ENCODE data around the gene SMAD3. TPM values are rescaled to one million over a fixed set of nuclear protein-coding genes. Genes with fewer than 3 reads are reported as not detected.

SMAD3 gene
- total and polyA plus RNA-seq, 2 of the 8 experiments (the other 6 are each of a cell fraction or from before 2014, with no cell fraction given) = 10.1 to 12.4 TPM

- Histone ChIP-seq H3K27ac (ENCODE audit: low read depth, low read length) (no peak overlapping the region), H3K18ac (ENCODE audit: extremely low read depth, low read length) (no peak overlapping the region), H3K79me2 (ENCODE audit: control insufficient read depth in 1 of 2, insufficient read depth in 2 of 2, low read length in 2 of 2) (peaks cover 0 to 16% of the 10 kb centered on the region in 2 experiments; a peak in 1 of 4 replicates), H4K91ac (replicated peaks; ENCODE audit: insufficient read length, low read length) (no peak overlapping the region), H2AFZ (ENCODE audit: low read length) (no peak overlapping the region), H3K9ac (replicated peaks in 1 of 4; ENCODE audit: extremely low read depth in 1 of 4, low read depth in 3 of 4, low read length in 3 of 4) (no peak overlapping the region), H3K23me2 (ENCODE audit: low read depth, low read length) (no peaks in the 10 kb centered on the region), H3K23ac (ENCODE audit: insufficient read length) (no peak overlapping the region), H2BK20ac (ENCODE audit: low read length) (no peak overlapping the region), H4K8ac (ENCODE audit: extremely low read depth, insufficient read depth, low read length) (no peak overlapping the region; the same call in 1 of the 2 replicates), H2AK5ac (ENCODE audit: low read depth, low read length) (no peak overlapping the region), H2BK12ac (ENCODE audit: low read depth, low read length) (no peak overlapping the region), H3K4ac (replicated peaks; ENCODE audit: insufficient read length, low read depth, low read length) (no peak overlapping the region), H2BK15ac (ENCODE audit: low read length) (no peak overlapping the region), H3K4me1 (replicated peaks in 1 of 4; ENCODE audit: control insufficient read depth in 3 of 4, insufficient read depth in 4 of 4, low read length in 3 of 4) (peaks cover 0 to 12% (median 2%) of the 10 kb centered on the region in 4 experiments; a peak in 5 of 7 replicates), H4K20me1 (replicated peaks in 1 of 2; ENCODE audit: control insufficient read depth in 1 of 2, insufficient read depth in 2 of 2, low read length in 2 of 2) (peaks cover 0 to 2% of the 10 kb centered on the region in 2 experiments), H3K36me3 (ENCODE audit: control insufficient read depth in 2 of 4, insufficient read depth in 4 of 4, low read length in 3 of 4) (no peaks in the 10 kb centered on the region), H4K5ac (ENCODE audit: insufficient read length, low read depth, low read length) (no peak overlapping the region), H3K14ac (ENCODE audit: insufficient read length) (no peak overlapping the region), H3K9me3 (ENCODE audit: insufficient read depth in 2 of 2, low read depth in 1 of 2, low read length in 1 of 2) (peaks cover 0 to 9% of the 10 kb centered on the region in 2 experiments; a peak in 3 of 4 replicates), H3K27me3 (replicated peaks in 1 of 4; ENCODE audit: control insufficient read depth in 3 of 4, extremely low read depth in 1 of 4, insufficient read depth in 3 of 4, low read length in 3 of 4) (no peaks in the 10 kb centered on the region), H3K4me2 (ENCODE audit: insufficient read depth in 1 of 2, low read depth in 2 of 2, low read length in 2 of 2) (no peak overlapping the region), H3K4me3 (ENCODE audit: extremely low read depth in 1 of 4, insufficient read depth in 2 of 4, low read depth in 3 of 4, low read length in 4 of 4) (no peak overlapping the region), H2BK5ac (ENCODE audit: low read depth, low read length) (no peak overlapping the region; the same call in 1 of the 2 replicates), H3K56ac (replicated peaks; ENCODE audit: insufficient read length, low read depth, low read length) (no peak overlapping the region), H2BK120ac (replicated peaks; ENCODE audit: low read depth, low read length) (no peak overlapping the region), H3K79me1 (ENCODE audit: low read depth, low read length) (peaks cover 9% of the 10 kb centered on the region)
- DNase-seq (ENCODE audit: low read depth in 1 of 2, low spot score in 2 of 2) (no peak), FAIRE-seq (no peak)
- ChIA-PET CTCF (ENCODE audit: partially characterized antibody) (interaction anchor here (0.5 kb wide), 1 partner anchor 180 kb away, joined by 4 read pairs; no protein-coding TSS in a partner anchor), POLR2A (ENCODE audit: partially characterized antibody) (interaction anchor here (1.0 kb wide), 1 partner anchor 11 kb away, joined by 4 read pairs; no protein-coding TSS in a partner anchor)
- 74% methylated on average over 2 of the region's 2 CpGs; no CpG with 5 or more reads in 1 of the 2 experiments for WGBS, 2 experiments (ENCODE audit: extremely low coverage in 1 of 2, insufficient coverage in 1 of 2, insufficient read length in 1 of 2, insufficient replicate concordance in 2 of 2, low coverage in 1 of 2, low lambda C conversion rate in 2 of 2, missing lambda C conversion rate in 1 of 2)
- TF ChIP-seq JUN (IDR thresholded peaks at IDR 0.05; ENCODE audit: low read depth, low read length) (no peak), CREB1 (IDR thresholded peaks at IDR 0.05) (no peak), BRCA1 (IDR thresholded peaks at IDR 0.05; ENCODE audit: low read depth, low read length) (no peak), ATF3 (IDR thresholded peaks at IDR 0.05; ENCODE audit: insufficient read depth, low read depth, low read length) (no peak), KDM5A (IDR thresholded peaks at IDR 0.05; ENCODE audit: low read length) (no peak), FOSL1 (IDR thresholded peaks at IDR 0.05; ENCODE audit: insufficient read depth, low read depth, low read length) (no peak), HDAC6 (IDR thresholded peaks at IDR 0.05; ENCODE audit: low read depth, low read length) (no peak), RAD21 (IDR thresholded peaks at IDR 0.05 in 1 of 2, conservative IDR thresholded peaks at IDR 0.05 in 1 of 2; ENCODE audit: low read depth in 2 of 2, low read length in 2 of 2) (no peak), YY1 (IDR thresholded peaks at IDR 0.05; ENCODE audit: low read depth, low read length) (no peak), CHD2 (IDR thresholded peaks at IDR 0.05; ENCODE audit: low read length) (no peak), SUZ12 (IDR thresholded peaks at IDR 0.05; ENCODE audit: low read length) (no peak), POU5F1 (IDR thresholded peaks at IDR 0.05; ENCODE audit: low read depth, low read length) (no peak), KDM1A (IDR thresholded peaks at IDR 0.05; ENCODE audit: borderline replicate concordance, low read length) (no peak)
Measured at GRCh38 chr15:67106764-67107013, 41.3 kb downstream of the SMAD3 start.

Data from H1 (cell line).